GM23338 (cell line): ENCODE measurements around the gene CUL7.

Source experiments
- EZH2 ChIP-seq: fragments of 200-600 bp; sonication (generic); IDR thresholded peaks from one replicate; pipeline ENCODE4 v1.8.0; 2017; ENCODE audit warnings: antibody characterized with exemption, mild to moderate bottlenecking, low read depth; ENCODE audit not compliant: unreplicated experiment
- JUNB ChIP-seq: IDR thresholded peaks from one replicate; pipeline ENCODE4 v1.6.1; 2016; ENCODE audit warnings: antibody characterized with exemption; ENCODE audit not compliant: unreplicated experiment
- TF ChIP-seq, protein P1 (sequence below), 2 experiments: fragments of 200-600 bp in 1 of 2; sonication (generic) in 1 of 2; conservative IDR thresholded peaks; 2 replicates each; pipeline versions ENCODE4 v1.5.1 to v1.6.1; 2016 to 2017; ENCODE audit warnings: antibody characterized with exemption in 2 of 2, low read depth in 2 of 2, mild to moderate bottlenecking in 2 of 2, moderate library complexity in 1 of 2
- TF ChIP-seq, protein P2 (sequence below): IDR thresholded peaks from one replicate; pipeline ENCODE4 v1.6.1; 2018; ENCODE audit warnings: antibody characterized with exemption; ENCODE audit not compliant: unreplicated experiment

DNA sequence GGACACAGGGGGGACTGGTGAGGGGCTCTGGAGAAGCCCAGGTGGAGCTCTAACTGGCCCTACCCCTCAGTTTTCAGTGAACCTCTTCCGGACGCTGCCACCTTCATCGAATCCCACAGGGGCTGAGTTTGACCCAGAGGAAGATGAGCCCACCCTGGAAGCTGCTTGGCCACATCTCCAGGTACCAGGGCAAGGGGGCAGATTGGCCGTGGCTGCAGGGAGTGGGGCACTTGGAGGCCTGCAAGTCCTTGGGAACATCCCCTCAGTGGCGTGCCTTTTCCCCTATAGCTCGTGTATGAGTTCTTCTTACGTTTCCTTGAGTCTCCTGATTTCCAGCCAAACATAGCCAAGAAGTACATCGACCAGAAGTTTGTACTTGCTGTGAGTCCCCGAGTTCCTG, 46.5 kb downstream of the CUL7 start:
- TF ChIP-seq, protein P1, sequence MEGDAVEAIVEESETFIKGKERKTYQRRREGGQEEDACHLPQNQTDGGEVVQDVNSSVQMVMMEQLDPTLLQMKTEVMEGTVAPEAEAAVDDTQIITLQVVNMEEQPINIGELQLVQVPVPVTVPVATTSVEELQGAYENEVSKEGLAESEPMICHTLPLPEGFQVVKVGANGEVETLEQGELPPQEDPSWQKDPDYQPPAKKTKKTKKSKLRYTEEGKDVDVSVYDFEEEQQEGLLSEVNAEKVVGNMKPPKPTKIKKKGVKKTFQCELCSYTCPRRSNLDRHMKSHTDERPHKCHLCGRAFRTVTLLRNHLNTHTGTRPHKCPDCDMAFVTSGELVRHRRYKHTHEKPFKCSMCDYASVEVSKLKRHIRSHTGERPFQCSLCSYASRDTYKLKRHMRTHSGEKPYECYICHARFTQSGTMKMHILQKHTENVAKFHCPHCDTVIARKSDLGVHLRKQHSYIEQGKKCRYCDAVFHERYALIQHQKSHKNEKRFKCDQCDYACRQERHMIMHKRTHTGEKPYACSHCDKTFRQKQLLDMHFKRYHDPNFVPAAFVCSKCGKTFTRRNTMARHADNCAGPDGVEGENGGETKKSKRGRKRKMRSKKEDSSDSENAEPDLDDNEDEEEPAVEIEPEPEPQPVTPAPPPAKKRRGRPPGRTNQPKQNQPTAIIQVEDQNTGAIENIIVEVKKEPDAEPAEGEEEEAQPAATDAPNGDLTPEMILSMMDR (conservative IDR thresholded peaks at IDR 0.05; ENCODE audit: low read depth in 2 of 2), result no peak
- TF ChIP-seq JUNB (no peak), EZH2 (no peak)
- TF ChIP-seq, protein P2, sequence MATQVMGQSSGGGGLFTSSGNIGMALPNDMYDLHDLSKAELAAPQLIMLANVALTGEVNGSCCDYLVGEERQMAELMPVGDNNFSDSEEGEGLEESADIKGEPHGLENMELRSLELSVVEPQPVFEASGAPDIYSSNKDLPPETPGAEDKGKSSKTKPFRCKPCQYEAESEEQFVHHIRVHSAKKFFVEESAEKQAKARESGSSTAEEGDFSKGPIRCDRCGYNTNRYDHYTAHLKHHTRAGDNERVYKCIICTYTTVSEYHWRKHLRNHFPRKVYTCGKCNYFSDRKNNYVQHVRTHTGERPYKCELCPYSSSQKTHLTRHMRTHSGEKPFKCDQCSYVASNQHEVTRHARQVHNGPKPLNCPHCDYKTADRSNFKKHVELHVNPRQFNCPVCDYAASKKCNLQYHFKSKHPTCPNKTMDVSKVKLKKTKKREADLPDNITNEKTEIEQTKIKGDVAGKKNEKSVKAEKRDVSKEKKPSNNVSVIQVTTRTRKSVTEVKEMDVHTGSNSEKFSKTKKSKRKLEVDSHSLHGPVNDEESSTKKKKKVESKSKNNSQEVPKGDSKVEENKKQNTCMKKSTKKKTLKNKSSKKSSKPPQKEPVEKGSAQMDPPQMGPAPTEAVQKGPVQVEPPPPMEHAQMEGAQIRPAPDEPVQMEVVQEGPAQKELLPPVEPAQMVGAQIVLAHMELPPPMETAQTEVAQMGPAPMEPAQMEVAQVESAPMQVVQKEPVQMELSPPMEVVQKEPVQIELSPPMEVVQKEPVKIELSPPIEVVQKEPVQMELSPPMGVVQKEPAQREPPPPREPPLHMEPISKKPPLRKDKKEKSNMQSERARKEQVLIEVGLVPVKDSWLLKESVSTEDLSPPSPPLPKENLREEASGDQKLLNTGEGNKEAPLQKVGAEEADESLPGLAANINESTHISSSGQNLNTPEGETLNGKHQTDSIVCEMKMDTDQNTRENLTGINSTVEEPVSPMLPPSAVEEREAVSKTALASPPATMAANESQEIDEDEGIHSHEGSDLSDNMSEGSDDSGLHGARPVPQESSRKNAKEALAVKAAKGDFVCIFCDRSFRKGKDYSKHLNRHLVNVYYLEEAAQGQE, result no peak
